GM19452 (cell line): ENCODE data around the gene CRYBG1.

ENCODE experiments used
- ATAC-seq: cut with Tn5 transposase; IDR thresholded peaks from one replicate; pipeline ENCODE4 v1.9.1; 2021; ENCODE audit not compliant: unreplicated experiment

Gene CRYBG1

DNA sequence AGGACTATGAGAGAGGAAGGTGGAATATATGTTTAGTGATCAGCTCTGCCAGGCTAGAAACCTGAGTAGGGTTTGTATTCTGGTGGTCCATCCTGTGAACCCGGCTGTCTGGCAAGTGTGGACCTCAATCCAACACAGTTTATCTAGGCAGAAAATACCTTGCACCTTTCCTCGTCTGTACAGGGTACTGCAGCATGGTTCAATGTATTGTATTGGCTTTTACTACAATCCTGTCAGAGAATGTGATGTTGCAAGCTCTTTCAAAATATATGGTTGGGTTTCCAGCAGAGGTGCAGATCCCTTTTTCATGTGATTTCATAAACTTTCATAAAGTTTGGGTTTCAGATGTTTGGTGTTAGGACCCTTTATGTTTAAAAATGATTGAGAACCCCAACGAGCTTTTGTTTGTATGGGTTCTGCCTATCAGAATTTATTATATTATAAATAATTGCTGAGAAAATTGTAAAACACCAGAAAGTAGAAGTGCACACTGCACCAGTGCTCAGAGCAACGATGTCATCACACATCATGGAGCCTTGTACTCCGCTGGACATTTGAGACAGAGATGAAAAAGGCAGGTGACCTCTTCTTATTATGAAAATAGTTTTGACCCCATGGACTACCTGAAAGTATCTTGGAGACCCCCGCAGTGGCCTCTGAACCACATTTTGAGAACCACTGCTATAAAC is 162.2 kb downstream of the CRYBG1 start:
- no peak for ATAC-seq

DNA sequence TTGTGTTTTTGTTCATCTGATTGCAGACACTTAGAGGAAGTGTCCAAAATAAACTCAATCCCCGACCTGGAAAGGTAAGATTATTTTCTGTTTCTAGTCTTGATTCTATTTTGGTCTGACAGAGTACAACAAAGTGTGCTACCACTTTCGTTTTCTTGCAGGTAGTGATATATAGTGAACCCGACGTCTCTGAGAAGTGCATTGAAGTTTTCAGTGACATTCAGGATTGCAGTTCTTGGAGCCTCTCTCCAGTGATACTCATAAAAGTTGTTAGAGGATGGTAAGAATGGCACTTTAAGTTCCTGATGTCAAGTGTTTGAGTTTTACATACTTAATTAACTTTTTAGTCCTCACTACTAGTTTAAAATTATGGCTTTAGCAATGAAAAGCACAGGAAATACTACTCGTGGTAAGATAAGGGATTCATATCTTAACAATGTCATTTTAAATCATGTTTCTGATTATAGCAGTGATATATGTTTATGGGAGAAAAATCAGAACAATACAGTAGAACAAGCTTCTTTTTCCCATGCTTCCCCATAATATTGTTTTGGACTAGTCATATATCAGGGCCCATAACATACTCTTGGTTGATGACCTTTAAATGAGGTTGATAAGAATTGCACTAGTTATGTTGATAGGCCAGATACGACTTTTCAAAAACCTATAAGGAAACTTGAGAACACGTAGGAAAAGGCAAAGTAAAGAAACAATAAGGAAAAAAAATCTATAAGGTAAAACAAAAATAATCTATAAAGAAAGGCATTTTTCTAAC is 164.8 kb downstream of the CRYBG1 start:
- ATAC-seq, result peak; percentile 40

- ATAC-seq, result no peak
Measured at GRCh38 chr6:106525882-106526275, 165.4 kb downstream of the CRYBG1 start.

DNA sequence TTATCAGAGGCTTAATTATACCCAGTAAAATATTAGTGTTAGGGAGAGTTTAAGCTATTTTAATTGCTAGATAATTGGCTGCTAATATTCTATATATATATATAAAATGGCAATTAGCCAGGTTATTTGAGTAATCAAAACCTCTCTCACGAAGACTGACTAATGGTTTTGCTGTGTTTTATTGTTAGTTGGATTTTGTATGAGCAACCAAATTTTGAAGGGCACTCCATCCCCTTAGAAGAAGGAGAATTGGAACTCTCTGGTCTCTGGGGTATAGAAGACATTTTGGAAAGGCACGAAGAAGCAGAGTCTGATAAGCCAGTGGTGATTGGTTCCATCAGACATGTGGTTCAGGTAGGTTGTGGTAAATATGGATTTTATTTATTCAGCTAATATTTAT is 166.6 kb downstream of the CRYBG1 start:
- no peak for ATAC-seq

- no peak for ATAC-seq
Measured at GRCh38 chr6:106527979-106528378, 167.5 kb downstream of the CRYBG1 start.

- no peak for ATAC-seq
Measured at GRCh38 chr6:106528521-106528920, 168.0 kb downstream of the CRYBG1 start.

- ATAC-seq, result no peak
Measured at GRCh38 chr6:106529438-106529837, 168.9 kb downstream of the CRYBG1 start.

- no peak for ATAC-seq
Measured at GRCh38 chr6:106530026-106530425, 169.5 kb downstream of the CRYBG1 start.

DNA sequence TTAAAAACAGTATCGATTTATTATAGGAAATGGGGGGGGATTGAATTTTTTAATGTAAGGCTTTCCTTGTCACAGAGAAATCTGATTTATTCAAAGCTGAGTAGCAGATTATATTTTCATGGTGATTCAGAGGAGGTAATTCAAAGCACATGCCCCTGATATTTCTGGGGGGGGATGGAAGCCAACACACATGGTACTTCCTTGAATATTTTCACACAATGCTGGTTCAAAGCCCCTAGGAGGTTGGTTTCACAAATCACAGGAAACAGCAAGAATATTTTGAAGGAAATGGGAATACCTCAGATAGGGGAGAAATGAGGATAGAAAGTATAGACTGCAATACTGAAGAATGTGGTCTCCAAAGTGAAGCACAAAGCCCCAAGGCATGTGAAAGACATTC is 170.0 kb downstream of the CRYBG1 start:
- ATAC-seq, result no peak

DNA sequence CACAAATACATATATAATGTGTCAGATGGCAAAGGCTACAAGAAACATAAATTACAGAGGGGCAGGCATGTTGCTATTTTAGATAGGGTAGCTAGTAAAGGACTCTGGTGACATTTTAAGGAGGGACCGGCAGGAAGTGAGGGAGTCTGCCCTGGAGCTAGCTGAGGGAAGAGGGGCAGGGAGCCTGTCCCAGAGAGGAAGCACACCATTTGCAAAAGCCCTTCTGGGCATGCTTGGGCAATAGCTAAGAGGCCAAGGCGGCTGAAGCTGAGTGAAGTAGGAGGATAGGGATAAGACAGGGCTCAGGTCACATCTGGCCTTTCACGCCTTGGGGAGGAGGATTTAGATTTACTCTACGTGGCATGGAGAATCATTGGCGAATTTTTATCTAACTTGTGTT is 172.5 kb downstream of the CRYBG1 start:
- no peak for ATAC-seq

GRCh38 chr6:106534004-106534403 is 173.5 kb downstream of the CRYBG1 start:
- no peak for ATAC-seq

DNA sequence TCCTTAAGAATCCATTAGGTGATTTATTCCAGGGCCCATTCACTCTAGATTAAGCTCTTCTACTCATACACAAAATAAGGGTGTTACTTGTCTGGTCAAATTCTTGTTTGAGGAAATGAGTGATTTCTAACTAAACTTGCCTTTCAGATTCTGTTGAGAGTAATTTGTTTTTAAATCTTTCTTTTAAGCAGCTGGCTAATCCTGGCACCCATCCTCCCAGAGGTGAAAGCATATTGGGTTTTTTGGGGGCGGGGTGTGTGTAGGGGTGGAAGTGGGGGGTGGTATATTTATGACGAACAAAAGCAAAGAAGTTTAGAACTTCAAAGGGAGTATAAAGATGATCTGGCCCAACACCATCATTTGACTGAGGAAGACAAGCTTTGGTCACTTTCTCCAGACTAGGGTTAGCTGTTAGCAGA is 174.1 kb downstream of the CRYBG1 start:
- ATAC-seq, result no peak

- ATAC-seq, result no peak
Measured at GRCh38 chr6:106535012-106535411, 174.5 kb downstream of the CRYBG1 start.

- no peak for ATAC-seq
Measured at GRCh38 chr6:106536357-106536756, 175.8 kb downstream of the CRYBG1 start.

GRCh38 chr6:106536851-106537250 is 176.3 kb downstream of the CRYBG1 start:
- ATAC-seq, result no peak

DNA sequence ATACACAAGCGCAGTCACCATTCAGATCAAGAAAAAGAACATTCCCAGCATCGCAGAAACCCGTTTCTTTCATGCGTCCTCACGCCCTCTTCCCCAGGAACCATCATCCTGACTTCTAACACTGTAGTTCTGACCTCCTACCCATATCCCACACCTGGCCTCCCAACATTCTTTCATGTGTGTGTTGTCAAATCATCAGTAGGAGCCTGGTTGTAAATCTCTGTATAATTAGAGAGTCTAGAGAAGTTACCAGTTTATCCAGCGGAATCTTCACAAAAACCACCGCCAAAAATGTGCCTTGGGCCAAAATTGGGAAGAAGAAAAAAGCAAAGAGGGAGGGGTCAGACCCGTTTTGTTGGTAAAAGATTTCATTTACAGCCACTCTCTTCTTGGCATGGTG is 177.1 kb downstream of the CRYBG1 start:
- no peak for ATAC-seq

DNA sequence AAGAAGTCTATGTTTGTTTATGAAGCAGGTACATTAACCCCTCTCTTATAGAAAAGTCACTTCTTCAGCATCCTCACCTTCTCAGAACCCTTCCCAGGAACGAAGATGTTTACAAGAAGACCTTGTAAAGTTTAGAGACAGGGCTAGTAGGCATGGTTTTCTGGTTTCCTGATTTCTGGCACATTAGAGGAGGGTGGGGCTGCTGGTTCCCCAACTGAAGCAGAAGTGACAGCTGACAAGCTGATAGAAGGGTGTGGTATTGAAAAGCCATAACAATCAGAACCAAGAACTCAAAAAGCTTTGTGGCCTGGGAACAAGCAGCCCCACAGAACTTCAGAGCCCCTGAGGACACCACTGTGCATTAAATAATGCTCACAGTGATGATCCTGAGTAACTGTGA is 177.6 kb downstream of the CRYBG1 start:
- no peak for ATAC-seq

GRCh38 chr6:106539936-106540335 is 179.4 kb downstream of the CRYBG1 start:
- ATAC-seq, result no peak

DNA sequence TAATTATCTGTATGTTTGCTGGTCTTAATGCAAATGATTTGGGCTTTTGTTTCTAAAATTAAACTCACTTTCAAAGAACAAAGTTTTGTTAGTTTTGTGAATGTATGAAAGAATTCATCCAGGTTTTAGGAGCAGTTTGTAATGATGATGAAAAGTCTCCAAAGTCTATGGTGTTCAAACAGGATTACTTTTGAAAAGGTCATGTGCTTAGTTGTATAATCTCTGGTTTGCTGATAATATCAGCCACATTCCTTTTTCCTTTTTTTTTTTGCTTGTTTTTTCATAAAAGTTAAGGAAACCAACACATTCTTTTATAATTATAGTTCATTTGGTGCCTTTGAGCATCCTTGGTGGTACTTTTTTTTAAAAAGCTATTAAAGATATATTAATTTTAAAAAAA is 179.9 kb downstream of the CRYBG1 start:
- ATAC-seq, result no peak

DNA sequence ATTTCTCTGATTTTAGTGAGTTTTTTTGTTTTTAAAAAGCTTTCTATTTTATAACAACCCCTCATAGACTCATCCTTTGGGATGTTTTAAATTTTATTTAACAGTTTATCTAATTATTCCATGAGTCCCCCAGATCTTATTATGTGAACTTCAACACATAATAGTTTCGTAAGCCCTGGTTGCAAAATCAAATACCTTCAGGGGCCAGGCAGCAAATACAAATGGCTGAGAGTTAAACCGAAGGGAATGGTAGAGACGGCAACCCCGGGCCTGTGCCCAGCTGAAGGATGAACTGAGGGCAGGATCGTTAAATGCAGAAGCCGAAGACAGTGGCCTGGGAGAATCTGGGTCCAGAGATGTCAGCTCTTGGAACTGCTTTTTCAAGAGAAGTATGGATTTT is 180.4 kb downstream of the CRYBG1 start:
- ATAC-seq, result no peak

DNA sequence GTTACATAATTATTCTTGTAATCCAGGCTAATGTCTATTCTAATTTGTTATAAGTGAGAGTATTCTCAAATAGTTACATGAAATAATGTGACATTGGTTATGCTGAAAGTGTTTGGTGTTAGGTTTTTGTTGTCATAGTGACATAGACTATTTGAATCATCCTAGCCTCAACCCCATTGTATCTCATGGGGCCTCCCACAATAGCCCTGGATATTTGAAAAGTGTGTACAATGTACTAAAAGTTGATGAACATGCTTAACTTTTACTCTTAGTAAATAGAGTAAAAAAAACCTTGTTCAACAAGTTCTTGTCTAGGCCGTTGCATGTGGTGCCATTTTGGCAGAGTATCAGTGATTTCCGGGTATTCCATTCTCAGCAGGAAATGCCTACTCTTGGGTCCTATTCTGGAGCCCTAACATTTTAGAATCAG is 185.8 kb downstream of the CRYBG1 start:
- no peak for ATAC-seq

- no peak for ATAC-seq
Measured at GRCh38 chr6:106546691-106547414, 186.3 kb downstream of the CRYBG1 start.
